ENCODE data around the gene YPEL2.

GRCh38 chr17:59381716-59382570 lies 50.5 kb downstream of the YPEL2 start:
- no peak for TF ChIP-seq CTCF (conservative IDR thresholded peaks at IDR 0.05; ENCODE audit: low read length)
- no peak for TF ChIP-seq EZH2phosphoT487 (IDR thresholded peaks at IDR 0.05; ENCODE audit: borderline replicate concordance, low read depth, low read length)

Measured in OCI-LY7 (cell line).